MM.1S (cell line): ENCODE results near the gene MTHFR.

Source experiments
- CTCF ChIP-seq: fragments of 300-600 bp; sonication (generic); IDR thresholded peaks from 2 replicates; pipeline ENCODE4 v1.5.1; 2016; ENCODE audit warnings: antibody characterized with exemption, low read length, mixed read lengths
- EZH2 ChIP-seq: fragments of 300-600 bp; sonication (generic); optimal IDR thresholded peaks from 2 replicates; pipeline ENCODE3; 2017; ENCODE audit warnings: low read depth, mild to moderate bottlenecking, antibody characterized with exemption, low read length, mixed read lengths
- EZH2phosphoT487 ChIP-seq: fragments of 300-600 bp; sonication (generic); IDR thresholded peaks from 2 replicates; pipeline ENCODE4 v1.6.1; 2018; ENCODE audit warnings: antibody characterized with exemption, low read length

GRCh38 chr1:11761285-11761684 lies 44.5 kb downstream of the MTHFR start:
- TF ChIP-seq CTCF: no peak
- no peak for TF ChIP-seq EZH2
- TF ChIP-seq EZH2phosphoT487: no peak
